Astrocyte (in vitro differentiated cells and primary cell): ENCODE data around the gene MEG3.

Source experiments
- CTCF ChIP-seq: IDR thresholded peaks from 2 replicates; pipeline ENCODE4 v1.5.1; 2011; ENCODE audit warnings: low read depth, mild to moderate bottlenecking, inconsistent platforms, low read length, moderate library complexity; ENCODE audit not compliant: insufficient read depth
- EZH2 ChIP-seq: IDR thresholded peaks from 2 replicates; pipeline ENCODE4 v1.6.1; 2012; ENCODE audit warnings: mild to moderate bottlenecking, low read length, inconsistent platforms; ENCODE audit not compliant: insufficient read depth

- TF ChIP-seq CTCF (no peak), EZH2 (no peak)
These were observed 37.0 kb upstream of the MEG3 start for GRCh38 chr14:100788942-100789341.
